ENCODE data around the gene GRIK4.

DNA sequence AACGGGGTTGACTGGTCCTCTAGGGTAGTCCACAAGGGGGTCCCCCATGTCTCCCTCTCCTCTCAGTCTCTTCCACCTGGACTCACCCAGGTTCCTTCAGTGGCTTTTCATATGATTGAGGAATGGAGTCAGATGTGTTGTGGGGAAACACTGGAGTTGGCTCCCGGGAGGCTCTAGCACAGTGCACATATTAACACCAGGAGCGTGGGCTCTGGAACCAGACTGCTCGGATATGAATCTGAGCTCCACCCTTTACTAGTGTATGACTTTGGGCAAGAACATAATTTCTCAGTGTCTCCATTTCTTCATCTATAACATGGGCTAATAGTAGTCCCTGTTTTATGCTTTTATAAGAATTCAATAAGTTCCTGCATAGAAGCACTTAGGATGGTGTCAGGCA, 157.0 kb downstream of the GRIK4 start:
- TF ChIP-seq, protein P1, sequence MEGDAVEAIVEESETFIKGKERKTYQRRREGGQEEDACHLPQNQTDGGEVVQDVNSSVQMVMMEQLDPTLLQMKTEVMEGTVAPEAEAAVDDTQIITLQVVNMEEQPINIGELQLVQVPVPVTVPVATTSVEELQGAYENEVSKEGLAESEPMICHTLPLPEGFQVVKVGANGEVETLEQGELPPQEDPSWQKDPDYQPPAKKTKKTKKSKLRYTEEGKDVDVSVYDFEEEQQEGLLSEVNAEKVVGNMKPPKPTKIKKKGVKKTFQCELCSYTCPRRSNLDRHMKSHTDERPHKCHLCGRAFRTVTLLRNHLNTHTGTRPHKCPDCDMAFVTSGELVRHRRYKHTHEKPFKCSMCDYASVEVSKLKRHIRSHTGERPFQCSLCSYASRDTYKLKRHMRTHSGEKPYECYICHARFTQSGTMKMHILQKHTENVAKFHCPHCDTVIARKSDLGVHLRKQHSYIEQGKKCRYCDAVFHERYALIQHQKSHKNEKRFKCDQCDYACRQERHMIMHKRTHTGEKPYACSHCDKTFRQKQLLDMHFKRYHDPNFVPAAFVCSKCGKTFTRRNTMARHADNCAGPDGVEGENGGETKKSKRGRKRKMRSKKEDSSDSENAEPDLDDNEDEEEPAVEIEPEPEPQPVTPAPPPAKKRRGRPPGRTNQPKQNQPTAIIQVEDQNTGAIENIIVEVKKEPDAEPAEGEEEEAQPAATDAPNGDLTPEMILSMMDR (conservative IDR thresholded peaks at IDR 0.05; ENCODE audit: low read depth, low read length) = no peak
- TF ChIP-seq EZH2phosphoT487 (IDR thresholded peaks at IDR 0.05; ENCODE audit: borderline replicate concordance, low read length) = no peak
- no peak for TF ChIP-seq EZH2 (IDR thresholded peaks at IDR 0.05; ENCODE audit: low read length, unreplicated experiment)

All from PC-3 (cell line).